ENCODE measurements around the gene NF1. TPM values are rescaled to one million over a fixed set of nuclear protein-coding genes. Genes with fewer than 3 reads are reported as not detected.

NF1 gene
- total and polyA plus RNA-seq, 4 donors: 8.4 to 116 (median 25.5) TPM

DNA sequence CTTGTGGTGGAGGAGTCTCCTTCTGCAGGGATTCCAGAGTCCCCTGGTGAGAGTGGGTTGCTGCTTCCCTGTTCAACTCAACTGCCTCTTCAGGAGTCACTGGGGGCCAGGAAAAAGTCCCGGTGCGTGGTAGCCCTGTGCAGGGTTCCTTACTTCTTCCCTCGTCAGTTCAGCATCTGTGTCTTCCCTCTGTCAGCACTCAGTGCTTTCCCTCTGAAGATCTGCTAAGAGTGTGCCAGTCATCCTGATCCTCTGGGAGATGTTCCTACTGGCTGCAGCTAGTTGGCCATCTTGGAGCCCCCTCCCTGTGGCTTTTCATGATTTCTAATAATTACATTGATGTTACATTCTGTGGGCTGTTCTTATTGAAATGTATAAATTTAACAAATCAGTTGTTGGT lies 36.5 kb downstream of the NF1 start:
- Histone ChIP-seq H3K9ac (ENCODE audit: insufficient read depth in 1 of 2, low read length in 2 of 2) (no peak overlapping the region), H3K9me3 (ENCODE audit: control insufficient read depth in 4 of 4, insufficient read depth in 3 of 4, low read length in 3 of 4) (no peaks in the 10 kb centered on the region), H3K27ac (ENCODE audit: low read depth in 1 of 2, low read length in 1 of 2) (no peak overlapping the region), H3K4me1 (ENCODE audit: control insufficient read depth in 5 of 5, insufficient read depth in 5 of 5, low read length in 5 of 5) (peaks cover 0 to 8% (median 0%) of the 10 kb centered on the region in 5 donors), H3K27me3 (ENCODE audit: control insufficient read depth in 3 of 3, insufficient read depth in 3 of 3, low read length in 2 of 3) (no peaks in the 10 kb centered on the region), H3K36me3 (ENCODE audit: control insufficient read depth in 4 of 4, insufficient read depth in 4 of 4, low read length in 4 of 4) (peaks cover 0 to 2% (median under 1%) of the 10 kb centered on the region in 4 donors), H3K4me3 (no peak overlapping the region)
- TF ChIP-seq, protein P1, sequence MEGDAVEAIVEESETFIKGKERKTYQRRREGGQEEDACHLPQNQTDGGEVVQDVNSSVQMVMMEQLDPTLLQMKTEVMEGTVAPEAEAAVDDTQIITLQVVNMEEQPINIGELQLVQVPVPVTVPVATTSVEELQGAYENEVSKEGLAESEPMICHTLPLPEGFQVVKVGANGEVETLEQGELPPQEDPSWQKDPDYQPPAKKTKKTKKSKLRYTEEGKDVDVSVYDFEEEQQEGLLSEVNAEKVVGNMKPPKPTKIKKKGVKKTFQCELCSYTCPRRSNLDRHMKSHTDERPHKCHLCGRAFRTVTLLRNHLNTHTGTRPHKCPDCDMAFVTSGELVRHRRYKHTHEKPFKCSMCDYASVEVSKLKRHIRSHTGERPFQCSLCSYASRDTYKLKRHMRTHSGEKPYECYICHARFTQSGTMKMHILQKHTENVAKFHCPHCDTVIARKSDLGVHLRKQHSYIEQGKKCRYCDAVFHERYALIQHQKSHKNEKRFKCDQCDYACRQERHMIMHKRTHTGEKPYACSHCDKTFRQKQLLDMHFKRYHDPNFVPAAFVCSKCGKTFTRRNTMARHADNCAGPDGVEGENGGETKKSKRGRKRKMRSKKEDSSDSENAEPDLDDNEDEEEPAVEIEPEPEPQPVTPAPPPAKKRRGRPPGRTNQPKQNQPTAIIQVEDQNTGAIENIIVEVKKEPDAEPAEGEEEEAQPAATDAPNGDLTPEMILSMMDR (IDR thresholded peaks at IDR 0.05; ENCODE audit: control extremely low read depth, extremely low read depth): no peak
- ATAC-seq (ENCODE audit: insufficient read depth, low FRiP score): no peak
- 86 to 87% methylated on average over 3 of the region's 3 CpGs for whole genome bisulfite sequencing, 2 donors
- DNase-seq: no peak

DNA sequence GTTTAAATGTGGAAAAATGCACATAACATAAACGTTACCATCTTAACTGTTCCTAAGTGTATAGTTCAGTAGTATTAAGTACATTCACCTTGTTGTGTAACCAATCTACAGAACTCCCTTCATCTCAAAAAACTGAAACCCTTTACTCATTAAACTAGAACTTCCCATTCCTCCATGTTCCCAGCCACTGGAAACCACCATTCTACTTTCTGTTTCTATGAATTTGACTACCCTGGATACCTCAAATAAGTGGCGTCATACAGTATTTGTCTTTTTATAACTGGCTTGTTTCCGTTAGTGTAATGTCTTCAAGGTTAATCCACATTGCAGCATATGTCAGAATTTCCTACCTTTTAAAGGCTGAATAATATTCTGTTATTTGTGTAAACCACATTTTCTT lies 38.2 kb downstream of the NF1 start:
- DNase-seq: no peak
- no peak overlapping the region for H3K4me3 ChIP-seq
- no peak for ATAC-seq (ENCODE audit: insufficient read depth, low FRiP score)
- TF ChIP-seq, protein P1 (IDR thresholded peaks at IDR 0.05; ENCODE audit: control extremely low read depth, extremely low read depth): no peak
- H3K9me3 ChIP-seq (ENCODE audit: control insufficient read depth in 4 of 4, insufficient read depth in 3 of 4, low read length in 3 of 4): peaks cover 0 to 4% (median 0%) of the 10 kb centered on the region in 4 donors
- H3K4me1 ChIP-seq (ENCODE audit: control insufficient read depth in 5 of 5, insufficient read depth in 5 of 5, low read length in 5 of 5): peaks cover 0 to 8% (median 0%) of the 10 kb centered on the region in 5 donors
- H3K9ac ChIP-seq (ENCODE audit: insufficient read depth in 1 of 2, low read length in 2 of 2): no peak overlapping the region
- no peaks in the 10 kb centered on the region for H3K27me3 ChIP-seq (ENCODE audit: control insufficient read depth in 3 of 3, insufficient read depth in 3 of 3, low read length in 2 of 3)
- no peak overlapping the region for H3K27ac ChIP-seq (ENCODE audit: low read depth in 1 of 2, low read length in 1 of 2)
- peaks cover 0 to 9% (median 4%) of the 10 kb centered on the region in 4 donors for H3K36me3 ChIP-seq (ENCODE audit: control insufficient read depth in 4 of 4, insufficient read depth in 4 of 4, low read length in 4 of 4)
- WGBS, 2 donors: 97% methylated on average over 3 of the region's 3 CpGs

DNA sequence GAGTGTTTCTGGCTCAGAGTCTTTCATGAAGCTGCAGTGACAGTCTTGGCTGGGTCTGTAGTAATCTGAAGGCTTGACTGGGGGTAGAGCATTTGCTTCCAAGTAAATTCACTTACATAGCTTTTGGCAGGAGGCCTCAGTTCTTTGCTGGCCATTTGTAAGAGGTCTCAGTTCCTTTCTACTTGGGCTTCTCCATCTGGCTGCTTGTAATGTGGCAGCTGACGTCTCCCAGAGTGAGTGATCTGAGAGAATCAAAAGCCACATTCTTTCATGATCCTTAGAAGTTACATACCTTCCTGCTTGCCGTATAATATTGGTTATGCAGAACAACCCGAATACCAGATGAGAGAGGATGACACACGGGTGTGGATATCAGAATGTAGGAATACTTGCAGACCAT lies 39.8 kb downstream of the NF1 start:
- DNase-seq (peak in 1 of 3 donors; percentile 29), ATAC-seq (ENCODE audit: insufficient read depth, low FRiP score) (no peak)
- Histone ChIP-seq H3K36me3 (ENCODE audit: control insufficient read depth in 4 of 4, insufficient read depth in 4 of 4, low read length in 4 of 4) (peaks cover 0 to 12% (median 4%) of the 10 kb centered on the region in 4 donors), H3K27ac (ENCODE audit: low read depth in 1 of 2, low read length in 1 of 2) (no peak overlapping the region), H3K4me1 (ENCODE audit: control insufficient read depth in 5 of 5, insufficient read depth in 5 of 5, low read length in 5 of 5) (peaks cover 0 to 6% (median 0%) of the 10 kb centered on the region in 5 donors), H3K27me3 (ENCODE audit: control insufficient read depth in 3 of 3, insufficient read depth in 3 of 3, low read length in 2 of 3) (no peaks in the 10 kb centered on the region), H3K9ac (ENCODE audit: insufficient read depth in 1 of 2, low read length in 2 of 2) (no peak overlapping the region), H3K9me3 (ENCODE audit: control insufficient read depth in 4 of 4, insufficient read depth in 3 of 4, low read length in 3 of 4) (peaks cover 0 to 4% (median 0%) of the 10 kb centered on the region in 4 donors), H3K4me3 (no peak overlapping the region)
- WGBS, 2 donors: 67 to 69% methylated on average over 4 of the region's 4 CpGs
- TF ChIP-seq, protein P1 (IDR thresholded peaks at IDR 0.05; ENCODE audit: control extremely low read depth, extremely low read depth): no peak

DNA sequence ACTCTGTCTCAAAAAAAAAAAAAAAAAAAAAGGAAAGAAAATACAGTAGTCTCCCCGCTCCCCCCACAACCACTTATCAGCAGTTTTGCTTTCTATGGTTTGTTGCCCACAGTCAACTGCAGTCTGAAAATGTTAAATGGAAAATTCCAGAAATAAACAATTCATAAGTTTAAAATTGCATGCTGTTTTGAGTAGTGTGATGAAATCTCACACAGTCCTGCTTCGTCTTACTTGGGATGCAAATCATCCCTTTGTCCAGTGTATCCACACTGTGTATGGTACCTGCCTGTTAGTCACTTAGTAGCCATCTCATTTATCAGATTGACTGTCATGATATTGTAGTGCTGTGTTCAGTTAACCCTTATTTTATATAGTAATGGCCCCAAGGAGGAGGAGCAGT lies 41.5 kb downstream of the NF1 start:
- ATAC-seq (ENCODE audit: insufficient read depth, low FRiP score): no peak
- 86 to 94% methylated on average over 2 of the region's 2 CpGs for WGBS, 2 donors
- no peaks in the 10 kb centered on the region for H3K4me1 ChIP-seq (ENCODE audit: control insufficient read depth in 5 of 5, insufficient read depth in 5 of 5, low read length in 5 of 5)

More for the DNA sequence above, 41.5 kb downstream of the NF1 start:
- Histone ChIP-seq H3K9ac (ENCODE audit: insufficient read depth in 1 of 2, low read length in 2 of 2) (no peak overlapping the region), H3K27me3 (ENCODE audit: control insufficient read depth in 3 of 3, insufficient read depth in 3 of 3, low read length in 2 of 3) (no peaks in the 10 kb centered on the region), H3K27ac (ENCODE audit: low read depth in 1 of 2, low read length in 1 of 2) (no peak overlapping the region), H3K9me3 (ENCODE audit: control insufficient read depth in 4 of 4, insufficient read depth in 3 of 4, low read length in 3 of 4) (peaks cover 0 to 4% (median 0%) of the 10 kb centered on the region in 4 donors), H3K4me3 (no peak overlapping the region), H3K36me3 (ENCODE audit: control insufficient read depth in 4 of 4, insufficient read depth in 4 of 4, low read length in 4 of 4) (peaks cover 0 to 14% (median 4%) of the 10 kb centered on the region in 4 donors)
- TF ChIP-seq, protein P1 (IDR thresholded peaks at IDR 0.05; ENCODE audit: control extremely low read depth, extremely low read depth): no peak
- no peak for DNase-seq

All from lung (tissue), 12 donors.